Endothelial cell (in vitro differentiated cells): ENCODE data around the gene STX10. TPM values are rescaled to one million over a fixed set of nuclear protein-coding genes. Genes with fewer than 3 reads are reported as not detected.
A peak's percentile ranks its signal among the peaks of the same experiment; 100 is the strongest.
"Not testable (repeated sequence)": the region's sequence is repeated elsewhere in the genome, so short reads cannot be mapped to it uniquely, and the experiment has no call there.

Source experiments
- DNase-seq: peaks from one replicate; pipeline ENCODE4 v3.0.0; 2021; ENCODE audit warnings: low spot score
- H3K27ac Mint-ChIP-seq: one replicate; pipeline ENCODE4 v1.8.0; 2021; ENCODE audit warnings: mixed read lengths, inconsistent platforms; ENCODE audit not compliant: unreplicated experiment
- H3K27me3 Mint-ChIP-seq: one replicate; pipeline ENCODE4 v1.8.0; 2021; ENCODE audit warnings: mild to moderate bottlenecking, moderate library complexity, mixed read lengths, inconsistent platforms; ENCODE audit not compliant: unreplicated experiment
- H3K36me3 Mint-ChIP-seq: one replicate; pipeline ENCODE4 v1.8.0; 2021; ENCODE audit warnings: mild to moderate bottlenecking, low read depth, mixed read lengths, inconsistent platforms; ENCODE audit not compliant: unreplicated experiment
- H3K4me1 Mint-ChIP-seq: one replicate; pipeline ENCODE4 v1.8.0; 2021; ENCODE audit warnings: mild to moderate bottlenecking, mixed read lengths, inconsistent platforms; ENCODE audit not compliant: unreplicated experiment
- H3K4me3 Mint-ChIP-seq: one replicate; pipeline ENCODE4 v1.8.0; 2021; ENCODE audit warnings: mild to moderate bottlenecking, mixed read lengths, inconsistent platforms; ENCODE audit not compliant: unreplicated experiment
- H3K9me3 Mint-ChIP-seq: one replicate; pipeline ENCODE4 v1.8.0; 2021; ENCODE audit warnings: mixed read lengths, inconsistent platforms; ENCODE audit not compliant: unreplicated experiment
- CTCF ChIP-seq: fragments of 200-600 bp; sonication (generic); IDR thresholded peaks from one replicate; pipeline ENCODE4 v1.5.0; 2021; ENCODE audit warnings: antibody characterized with exemption; ENCODE audit not compliant: unreplicated experiment
- total RNA-seq: library from RNA; stranded (reverse); fragmentation: NEBNext Ultra II Directional; extraction: Animal tissue kit (Norgen Biotek cat#: 25700); gene quantifications from one replicate; pipeline ENCODE4 v1.2.1, GENCODE V29; 2021; ENCODE audit not compliant: unreplicated experiment

The STX10 gene
- total RNA-seq, 1 donor from 2014 or later, result 31.8 TPM

GRCh38 chr19:13151605-13152355 lies 1.6 kb upstream of the STX10 start:
- Mint-ChIP-seq H3K4me1 (peaks cover 39% of the 10 kb centered on the region), H3K9me3 (no peaks in the 10 kb centered on the region), H3K27ac (peak overlapping the region; percentile 99), H3K27me3 (peaks cover 28% of the 10 kb centered on the region), H3K36me3 (peaks cover 28% of the 10 kb centered on the region), H3K4me3 (peak overlapping the region; percentile 99)
- no peak for TF ChIP-seq CTCF
- peak; percentile 93 for DNase-seq

- TF ChIP-seq CTCF, result no peak
Measured at GRCh38 chr19:13150931-13151604, 893 bp upstream of the STX10 start.

GRCh38 chr19:13149628-13150186 lies 468 bp downstream of the STX10 start:
- Mint-ChIP-seq H3K27me3 (peaks cover 24% of the 10 kb centered on the region), H3K9me3 (no peaks in the 10 kb centered on the region), H3K27ac (no peak overlapping the region), H3K4me1 (peaks cover 32% of the 10 kb centered on the region), H3K4me3 (peak overlapping the region; percentile 99), H3K36me3 (peaks cover 23% of the 10 kb centered on the region)
- TF ChIP-seq CTCF, result no peak
- peak; percentile 66 for DNase-seq

More at GRCh38 chr19:13150931-13151604, 893 bp upstream of the STX10 start:
- Mint-ChIP-seq H3K9me3 (no peaks in the 10 kb centered on the region), H3K27me3 (peaks cover 28% of the 10 kb centered on the region), H3K4me1 (peaks cover 32% of the 10 kb centered on the region), H3K36me3 (peaks cover 28% of the 10 kb centered on the region), H3K4me3 (peak overlapping the region; percentile 99), H3K27ac (peak overlapping the region; percentile 99)
- DNase-seq, result peak; percentile 16

- Mint-ChIP-seq H3K27me3 (peaks cover 20% of the 10 kb centered on the region), H3K36me3 (peaks cover 18% of the 10 kb centered on the region), H3K4me3 (peak overlapping the region; percentile 83), H3K4me1 (peaks cover 27% of the 10 kb centered on the region), H3K27ac (peak overlapping the region; percentile 36)
- not testable (repeated sequence) for H3K9me3 Mint-ChIP-seq, DNase-seq
Measured at GRCh38 chr19:13149173-13149627, 975 bp downstream of the STX10 start.

GRCh38 chr19:13146763-13147563 lies 3.2 kb downstream of the STX10 start:
- no peak for DNase-seq
- no peaks in the 10 kb centered on the region for H3K9me3 Mint-ChIP-seq
- peaks cover 5% of the 10 kb centered on the region for H3K36me3 Mint-ChIP-seq
- no peak for TF ChIP-seq CTCF
- H3K4me1 Mint-ChIP-seq, result peaks cover 16% of the 10 kb centered on the region
- H3K4me3 Mint-ChIP-seq, result peak overlapping the region; percentile 67
- peaks cover 9% of the 10 kb centered on the region for H3K27me3 Mint-ChIP-seq
- H3K27ac Mint-ChIP-seq, result no peak overlapping the region
